ENCODE results near the gene ACTR1A. TPM values are rescaled to one million over a fixed set of nuclear protein-coding genes. Genes with fewer than 3 reads are reported as not detected.

Gene ACTR1A
- total RNA-seq, 2 experiments from 2014 or later = 51.1 to 54.9 TPM

GRCh38 chr10:102436312-102436711, 66.2 kb downstream of the ACTR1A start:
- peaks cover 48% of the 10 kb centered on the region for H3K4me1 Mint-ChIP-seq
- H3K36me3 Mint-ChIP-seq = peaks cover 25% of the 10 kb centered on the region
- no peaks in the 10 kb centered on the region for H3K9me3 Mint-ChIP-seq
- no peak for DNase-seq
- H3K4me3 Mint-ChIP-seq = peak overlapping the region; percentile 86
- H3K27me3 Mint-ChIP-seq = no peaks in the 10 kb centered on the region
- H3K27ac Mint-ChIP-seq = peak overlapping the region; percentile 94

- peak; percentile 49 for DNase-seq
- Mint-ChIP-seq H3K4me1 (peaks cover 48% of the 10 kb centered on the region), H3K36me3 (peaks cover 26% of the 10 kb centered on the region), H3K27me3 (no peaks in the 10 kb centered on the region), H3K9me3 (no peaks in the 10 kb centered on the region), H3K4me3 (peak overlapping the region; percentile 86), H3K27ac (peak overlapping the region; percentile 94)
Measured at GRCh38 chr10:102435529-102436233, 66.8 kb downstream of the ACTR1A start.

- no peaks in the 10 kb centered on the region for H3K9me3 Mint-ChIP-seq
- H3K27me3 Mint-ChIP-seq = no peaks in the 10 kb centered on the region
- peak overlapping the region; percentile 94 for H3K27ac Mint-ChIP-seq
- peaks cover 47% of the 10 kb centered on the region for H3K4me1 Mint-ChIP-seq
- DNase-seq = no peak
- H3K4me3 Mint-ChIP-seq = peak overlapping the region; percentile 86
- peaks cover 29% of the 10 kb centered on the region for H3K36me3 Mint-ChIP-seq
Measured at GRCh38 chr10:102435133-102435497, 67.4 kb downstream of the ACTR1A start.

GRCh38 chr10:102434394-102435132, 67.9 kb downstream of the ACTR1A start:
- H3K36me3 Mint-ChIP-seq = peaks cover 29% of the 10 kb centered on the region
- peaks cover 47% of the 10 kb centered on the region for H3K4me1 Mint-ChIP-seq
- H3K27ac Mint-ChIP-seq = peak overlapping the region; percentile 94
- peak overlapping the region; percentile 86 for H3K4me3 Mint-ChIP-seq
- no peaks in the 10 kb centered on the region for H3K9me3 Mint-ChIP-seq
- H3K27me3 Mint-ChIP-seq = no peaks in the 10 kb centered on the region
- no peak for DNase-seq

- Mint-ChIP-seq H3K27ac (peak overlapping the region; percentile 95), H3K9me3 (no peaks in the 10 kb centered on the region), H3K27me3 (no peaks in the 10 kb centered on the region), H3K36me3 (peaks cover 30% of the 10 kb centered on the region), H3K4me3 (peak overlapping the region; percentile 92), H3K4me1 (peaks cover 47% of the 10 kb centered on the region)
- no peak for DNase-seq
Measured at GRCh38 chr10:102433619-102434046, 68.9 kb downstream of the ACTR1A start.

GRCh38 chr10:102432162-102432950, 70.2 kb downstream of the ACTR1A start, which contains the start of gene CUEDC2:
Gene CUEDC2 (minus strand): TSS chr10:102432574. CDS start chr10:102425188, 7,386 bp downstream.
- H3K4me1 Mint-ChIP-seq = peaks cover 41% of the 10 kb centered on the region

GRCh38 chr10:102431452-102432124, 70.9 kb downstream of the ACTR1A start:
- peaks cover 42% of the 10 kb centered on the region for H3K4me1 Mint-ChIP-seq
- peak overlapping the region; percentile 92 for H3K4me3 Mint-ChIP-seq

More at GRCh38 chr10:102432162-102432950, 70.2 kb downstream of the ACTR1A start, which contains the start of gene CUEDC2:
- Mint-ChIP-seq H3K9me3 (no peaks in the 10 kb centered on the region), H3K27me3 (no peaks in the 10 kb centered on the region), H3K27ac (peak within 1 kb of the TSS; percentile 95), H3K4me3 (peak within 1 kb of the TSS; percentile 92), H3K36me3 (peaks cover 23% of the 10 kb centered on the region)
- peak; percentile 96 for DNase-seq

GRCh38 chr10:102429468-102429867, 73.0 kb downstream of the ACTR1A start:
- DNase-seq = no peak
- H3K36me3 Mint-ChIP-seq = peaks cover 14% of the 10 kb centered on the region
- H3K4me1 Mint-ChIP-seq = peaks cover 38% of the 10 kb centered on the region
- no peak overlapping the region for H3K27ac Mint-ChIP-seq
- no peaks in the 10 kb centered on the region for H3K27me3 Mint-ChIP-seq
- no peak overlapping the region for H3K4me3 Mint-ChIP-seq
- no peaks in the 10 kb centered on the region for H3K9me3 Mint-ChIP-seq

More at GRCh38 chr10:102431452-102432124, 70.9 kb downstream of the ACTR1A start:
- Mint-ChIP-seq H3K27ac (peak overlapping the region; percentile 95), H3K36me3 (peaks cover 17% of the 10 kb centered on the region), H3K9me3 (no peaks in the 10 kb centered on the region), H3K27me3 (no peaks in the 10 kb centered on the region)
- no peak for DNase-seq

Other genes with a start within 250 kb of the ACTR1A start
- gene NFKB2, start 107.0 kb downstream of the ACTR1A start, total RNA-seq = 100 to 1,000 TPM; 247 to 263 TPM
- 1 to 10 TPM; 5.2 to 7.6 TPM for gene PSD, start 83.9 kb downstream of the ACTR1A start, total RNA-seq
- 10 to 100 TPM; 11.7 to 13.0 TPM for gene FBXL15, start 81.9 kb downstream of the ACTR1A start, total RNA-seq
- gene CUEDC2, start 70.1 kb downstream of the ACTR1A start, total RNA-seq = 10 to 100 TPM; 66.3 to 73.8 TPM
- gene C10orf95, start 51.2 kb downstream of the ACTR1A start, total RNA-seq = under 1 TPM; 0.49 to 0.62 TPM
- 1 to 10 TPM; 5.7 to 6.0 TPM for gene SUFU, start 1.3 kb upstream of the ACTR1A start, total RNA-seq
- 10 to 100 TPM; 40.4 to 41.8 TPM for gene TRIM8, start 141.8 kb upstream of the ACTR1A start, total RNA-seq
- 1 to 10 TPM; 5.7 to 6.2 TPM for gene ARL3, start 211.7 kb upstream of the ACTR1A start, total RNA-seq
- 10 to 100 TPM; 23.6 to 28.0 TPM for gene SFXN2, start 211.9 kb upstream of the ACTR1A start, total RNA-seq
- 10 to 100 TPM; 11.8 to 12.0 TPM for gene WBP1L, start 241.2 kb upstream of the ACTR1A start, total RNA-seq

All from activated naive CD8-positive, alpha-beta T cell treated with anti-CD3 and anti-CD28 coated beads for 36 hours (primary cell).